Astrocyte of the cerebellum (primary cell): Measurements from ENCODE around the gene ZNF646.
A peak's percentile ranks its signal among the peaks of the same experiment; 100 is the strongest.

Source experiments
- DNase-seq: peaks from one replicate; pipeline ENCODE4 v3.0.0-alpha.2; 2011; ENCODE audit warnings: low read depth
- H3K4me3 ChIP-seq: 2 replicates; pipeline ENCODE4 v1.5.1; 2011; ENCODE audit warnings: mild to moderate bottlenecking, low read depth, low read length, moderate library complexity
- CTCF ChIP-seq: IDR thresholded peaks from 2 replicates; pipeline ENCODE4 v1.5.1; 2012; ENCODE audit warnings: low read length, low read depth, moderate library complexity, mild to moderate bottlenecking; ENCODE audit errors: missing control alignments
- in situ Hi-C: cut with HindIII; loops from 2 replicates; pipeline ENCODE4 v1.10.0; 2017; ENCODE audit warnings: low sequenced_read_pairs

ZNF646 gene

GRCh38 chr16:31033709-31034492, 40.3 kb upstream of the ZNF646 start:
- TF ChIP-seq CTCF = no peak
- in situ Hi-C loops = no loop called here

GRCh38 chr16:31036691-31037090, 37.5 kb upstream of the ZNF646 start:
- TF ChIP-seq CTCF = no peak
- no peak overlapping the region for H3K4me3 ChIP-seq
- DNase-seq = no peak
- in situ Hi-C loops = no loop called here

More at GRCh38 chr16:31033709-31034492, 40.3 kb upstream of the ZNF646 start:
- peak; percentile 56 for DNase-seq
- H3K4me3 ChIP-seq = peak overlapping the region; percentile 73

GRCh38 chr16:31038993-31039392, 35.2 kb upstream of the ZNF646 start:
- H3K4me3 ChIP-seq = no peak overlapping the region
- TF ChIP-seq CTCF = no peak
- no peak for DNase-seq
- in situ Hi-C loops = no loop called here

GRCh38 chr16:31042866-31043265, 31.4 kb upstream of the ZNF646 start:
- no peak overlapping the region for H3K4me3 ChIP-seq
- in situ Hi-C loops = no loop called here
- DNase-seq = no peak
- no peak for TF ChIP-seq CTCF

- no peak for DNase-seq
- no peak for TF ChIP-seq CTCF
- in situ Hi-C loops = no loop called here
- H3K4me3 ChIP-seq = no peak overlapping the region
These were observed 30.9 kb upstream of the ZNF646 start for GRCh38 chr16:31043352-31043751.

- no peak for TF ChIP-seq CTCF
- DNase-seq = no peak
- in situ Hi-C loops = no loop called here
- no peak overlapping the region for H3K4me3 ChIP-seq
These were observed 30.2 kb upstream of the ZNF646 start for GRCh38 chr16:31043898-31044481.
